SK-N-MC (cell line): Measurements from ENCODE around the gene LRP6.
A peak's percentile ranks its signal among the peaks of the same experiment; 100 is the strongest.

Source experiments
- DNase-seq: peaks from one replicate; pipeline ENCODE4 v3.0.0-alpha.2; 2011; ENCODE audit warnings: low read depth, low spot score
- H3K27ac ChIP-seq: fragments of 200-600 bp; sonication (generic); 2 replicates; pipeline ENCODE4 v1.5.1; 2016; ENCODE audit warnings: mixed run types
- H3K36me3 ChIP-seq: fragments of 200-600 bp; sonication (generic); 2 replicates; pipeline ENCODE4 v1.6.1; 2017; ENCODE audit warnings: antibody characterized with exemption, low read length, mixed read lengths; ENCODE audit not compliant: insufficient read depth
- H3K4me3 ChIP-seq: fragments of 200-600 bp; sonication (generic); 2 replicates; pipeline ENCODE4 v1.5.1; 2016
- H3K9ac ChIP-seq: fragments of 200-600 bp; sonication (generic); 2 replicates; pipeline ENCODE4 v1.8.0; 2017; ENCODE audit warnings: mixed run types, mixed read lengths; ENCODE audit not compliant: insufficient read length
- H3K9me3 ChIP-seq: fragments of 200-600 bp; sonication (generic); 2 replicates; pipeline ENCODE4 v1.6.1; 2017; ENCODE audit warnings: low read depth, mild to moderate bottlenecking, antibody characterized with exemption, low read length, moderate library complexity, mixed read lengths
- EZH2 ChIP-seq: fragments of 200-600 bp; sonication (generic); IDR thresholded peaks from one replicate; pipeline ENCODE4 v1.6.1; 2017; ENCODE audit warnings: antibody characterized with exemption
- FOXP2 ChIP-seq: optimal IDR thresholded peaks from 2 replicates; pipeline ENCODE3; 2011; ENCODE audit warnings: mild to moderate bottlenecking, moderate library complexity; ENCODE audit not compliant: insufficient read depth; ENCODE audit errors: extremely low read length, control extremely low read depth
- POLR2AphosphoS5 ChIP-seq: IDR thresholded peaks from 2 replicates; pipeline ENCODE4 v1.6.1; 2012; ENCODE audit warnings: mild to moderate bottlenecking, low read depth, low read length, borderline replicate concordance

Gene LRP6

DNA sequence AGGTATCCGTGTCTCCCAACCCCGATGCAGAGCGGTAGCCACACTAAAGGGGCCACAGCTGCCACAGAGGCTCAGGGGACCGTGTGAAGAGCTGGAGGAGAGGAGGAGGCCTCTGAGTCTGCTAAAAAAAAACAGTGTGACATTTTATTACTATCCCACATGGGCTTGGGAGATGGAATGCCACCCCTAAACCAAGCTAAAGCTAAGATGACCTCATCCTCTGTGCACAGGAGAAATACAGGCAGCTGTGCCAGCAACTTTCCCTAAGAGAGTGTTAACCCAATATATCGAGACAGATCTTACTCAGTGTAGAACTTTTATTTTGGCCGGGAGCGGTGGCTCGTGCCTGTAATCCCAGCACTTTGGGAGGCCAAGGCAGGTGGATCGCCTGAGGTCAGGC, 178.1 kb downstream of the LRP6 start:
- no peak overlapping the region for H3K27ac ChIP-seq
- no peak for DNase-seq
- TF ChIP-seq POLR2AphosphoS5 (no peak), EZH2 (no peak), FOXP2 (no peak)
- no peaks in the 10 kb centered on the region for H3K36me3 ChIP-seq
- no peaks in the 10 kb centered on the region for H3K9me3 ChIP-seq
- H3K4me3 ChIP-seq, result no peak overlapping the region
- H3K9ac ChIP-seq, result no peak overlapping the region

DNA sequence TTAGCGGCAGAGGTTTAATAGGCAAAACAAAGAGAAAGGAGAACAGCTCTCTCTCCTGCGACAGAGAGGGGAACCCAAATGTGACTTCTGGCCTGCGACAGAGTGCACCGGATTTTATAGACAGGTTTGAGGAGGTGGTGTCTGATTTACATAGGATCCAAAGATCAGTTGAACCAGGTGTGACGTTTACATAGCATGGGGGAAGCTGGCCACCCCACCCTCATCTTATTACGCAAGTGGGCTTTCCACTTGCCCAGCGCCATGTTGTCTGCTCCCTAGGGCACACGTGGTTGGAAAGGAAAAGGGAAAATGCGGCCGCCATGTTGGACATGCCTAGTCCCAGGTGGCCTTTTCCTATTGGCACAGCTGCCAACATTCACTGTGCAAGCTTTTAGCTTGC, 178.7 kb downstream of the LRP6 start:
- Histone ChIP-seq H3K4me3 (no peak overlapping the region), H3K36me3 (no peaks in the 10 kb centered on the region), H3K27ac (no peak overlapping the region), H3K9me3 (no peaks in the 10 kb centered on the region), H3K9ac (no peak overlapping the region)
- no peak for TF ChIP-seq FOXP2
- TF ChIP-seq POLR2AphosphoS5, result no peak
- TF ChIP-seq EZH2, result no peak
- no peak for DNase-seq

DNA sequence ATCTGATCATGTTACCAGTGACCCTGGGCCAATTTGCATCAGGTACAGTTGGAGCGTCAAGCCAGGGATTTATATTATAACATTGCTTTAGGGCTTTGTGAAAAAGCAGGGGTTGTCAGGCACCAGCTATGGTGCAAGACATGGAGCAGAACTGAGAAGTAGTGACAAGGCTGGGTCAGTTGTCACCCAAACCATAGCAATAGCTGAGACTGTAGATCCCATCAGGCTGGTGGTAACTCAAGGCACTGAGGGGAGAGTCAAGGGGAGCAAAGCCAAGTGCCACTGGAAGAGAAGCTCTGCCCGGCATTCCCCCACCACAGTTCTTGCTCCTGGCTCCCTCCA, 179.2 kb downstream of the LRP6 start:
- Histone ChIP-seq H3K9ac (no peak overlapping the region), H3K27ac (no peak overlapping the region), H3K36me3 (no peaks in the 10 kb centered on the region), H3K4me3 (no peak overlapping the region), H3K9me3 (no peaks in the 10 kb centered on the region)
- TF ChIP-seq POLR2AphosphoS5 (no peak), EZH2 (no peak), FOXP2 (no peak)
- DNase-seq, result no peak

DNA sequence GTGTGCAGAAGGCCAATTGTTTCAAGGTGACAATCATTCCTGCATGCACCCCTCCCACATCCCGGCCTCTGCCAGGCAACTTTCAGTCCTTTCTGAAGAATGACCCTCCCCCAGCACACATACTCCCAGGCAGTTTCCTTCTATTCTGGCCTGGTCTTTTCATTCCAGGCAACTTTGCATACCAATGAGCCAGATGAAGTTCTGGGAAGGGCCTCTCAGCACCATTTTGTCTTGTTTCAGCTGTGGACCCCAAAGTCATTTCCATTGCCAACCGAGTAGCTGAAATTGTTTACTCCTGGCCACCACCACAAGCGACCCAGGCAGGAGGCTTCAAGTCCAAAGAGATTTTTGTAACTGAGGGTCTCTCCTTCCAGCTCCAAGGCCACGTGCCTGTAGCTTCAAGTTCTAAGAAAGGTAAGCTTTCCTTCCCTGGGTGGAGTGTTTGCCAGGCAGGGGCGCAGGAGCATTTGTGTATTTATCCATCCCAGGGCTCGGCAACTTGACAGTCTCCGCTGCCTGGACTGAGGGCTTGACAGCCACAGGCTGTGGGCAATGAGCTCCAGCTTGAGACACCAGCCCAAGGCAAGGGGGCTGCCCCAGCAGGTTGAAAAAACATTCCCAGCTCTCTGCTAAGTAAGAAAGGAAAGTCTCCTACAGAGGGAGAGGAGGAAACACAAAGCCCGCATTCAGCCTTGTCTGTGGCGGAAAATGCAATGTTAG, 179.7 kb downstream of the LRP6 start:
- no peak overlapping the region for H3K9ac ChIP-seq
- H3K27ac ChIP-seq, result no peak overlapping the region
- H3K9me3 ChIP-seq, result no peaks in the 10 kb centered on the region
- no peaks in the 10 kb centered on the region for H3K36me3 ChIP-seq
- H3K4me3 ChIP-seq, result no peak overlapping the region
- DNase-seq, result no peak
- TF ChIP-seq EZH2 (no peak), FOXP2 (no peak), POLR2AphosphoS5 (no peak)

DNA sequence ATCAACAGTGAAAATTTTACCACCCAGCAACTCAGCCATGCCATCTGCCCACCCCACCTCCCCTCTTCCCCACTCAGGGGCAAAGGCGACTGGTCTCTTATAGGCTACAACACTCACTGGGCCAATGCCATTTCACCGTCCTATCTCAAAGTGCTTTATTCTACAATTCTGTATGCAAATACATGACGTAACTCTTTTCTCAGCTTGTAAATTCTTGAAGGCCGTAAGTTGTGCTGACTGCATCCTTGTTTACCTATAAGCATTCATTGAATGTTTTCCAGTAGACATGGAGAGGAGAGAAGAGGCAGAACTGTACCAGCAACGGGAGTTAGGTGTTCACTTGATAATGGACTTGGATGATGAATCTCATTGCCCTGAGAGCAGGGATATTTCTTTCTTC, 180.5 kb downstream of the LRP6 start:
- Histone ChIP-seq H3K36me3 (no peaks in the 10 kb centered on the region), H3K4me3 (no peak overlapping the region), H3K27ac (no peak overlapping the region), H3K9ac (no peak overlapping the region), H3K9me3 (no peaks in the 10 kb centered on the region)
- TF ChIP-seq EZH2, result no peak
- TF ChIP-seq POLR2AphosphoS5, result no peak
- TF ChIP-seq FOXP2, result no peak
- DNase-seq, result no peak

DNA sequence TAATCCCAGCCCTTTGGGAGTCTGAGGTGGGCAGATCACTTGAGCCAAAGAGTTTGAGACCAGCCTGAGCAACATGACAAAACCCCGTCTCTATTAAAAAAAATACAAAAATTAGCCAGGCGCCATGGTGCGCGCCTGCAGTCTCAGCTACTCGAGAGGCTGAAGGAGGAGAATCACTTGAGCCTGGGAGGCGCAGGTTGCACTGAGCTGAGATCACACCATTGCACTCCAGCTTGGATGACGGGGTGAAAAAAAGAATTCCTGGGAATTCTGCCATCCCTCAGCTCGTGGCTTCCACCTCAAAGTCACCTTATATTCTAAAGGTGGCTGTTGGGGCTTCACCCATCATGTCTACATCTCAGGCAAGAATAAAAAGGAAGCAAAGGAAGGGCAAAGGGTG, 183.2 kb downstream of the LRP6 start:
- no peak overlapping the region for H3K27ac ChIP-seq
- no peak overlapping the region for H3K4me3 ChIP-seq
- no peak for TF ChIP-seq FOXP2
- TF ChIP-seq EZH2, result no peak
- no peak for TF ChIP-seq POLR2AphosphoS5
- H3K36me3 ChIP-seq, result no peaks in the 10 kb centered on the region
- no peak for DNase-seq
- no peaks in the 10 kb centered on the region for H3K9me3 ChIP-seq
- H3K9ac ChIP-seq, result no peak overlapping the region

DNA sequence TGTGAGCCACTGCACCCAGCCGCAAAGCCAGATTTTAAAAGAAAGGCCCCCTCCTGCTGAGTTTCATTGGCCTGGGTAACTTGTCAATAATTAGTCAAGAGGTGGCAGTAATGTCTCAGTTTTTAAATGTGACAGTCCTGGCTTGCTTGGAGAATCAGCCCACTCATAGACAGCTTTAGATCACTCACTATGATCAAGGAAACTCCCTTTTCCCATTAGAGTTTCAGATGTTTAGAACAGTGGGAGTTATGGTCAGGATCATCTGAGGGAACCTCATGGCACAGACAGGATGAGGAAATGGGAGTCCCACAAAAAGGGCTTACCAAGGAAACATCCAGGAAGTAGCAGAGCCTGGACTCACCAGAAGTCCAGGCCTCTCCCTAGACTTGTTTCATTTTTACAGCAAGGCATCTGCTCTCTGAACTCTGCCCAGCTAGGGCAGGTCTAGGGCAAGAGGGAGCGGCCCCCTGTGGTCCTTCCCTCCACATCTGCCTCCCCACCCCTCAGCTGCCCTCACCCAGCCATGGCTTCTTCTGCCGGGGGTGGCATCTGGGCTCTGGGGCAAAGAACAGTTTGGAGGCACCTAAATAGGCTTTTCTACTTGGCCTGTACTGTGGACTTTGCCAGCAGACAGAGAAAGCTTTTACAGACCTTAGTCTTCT, 184.9 kb downstream of the LRP6 start:
- TF ChIP-seq FOXP2 (no peak), EZH2 (no peak), POLR2AphosphoS5 (no peak)
- peak; percentile 26 for DNase-seq
- H3K9ac ChIP-seq, result no peak overlapping the region

DNA sequence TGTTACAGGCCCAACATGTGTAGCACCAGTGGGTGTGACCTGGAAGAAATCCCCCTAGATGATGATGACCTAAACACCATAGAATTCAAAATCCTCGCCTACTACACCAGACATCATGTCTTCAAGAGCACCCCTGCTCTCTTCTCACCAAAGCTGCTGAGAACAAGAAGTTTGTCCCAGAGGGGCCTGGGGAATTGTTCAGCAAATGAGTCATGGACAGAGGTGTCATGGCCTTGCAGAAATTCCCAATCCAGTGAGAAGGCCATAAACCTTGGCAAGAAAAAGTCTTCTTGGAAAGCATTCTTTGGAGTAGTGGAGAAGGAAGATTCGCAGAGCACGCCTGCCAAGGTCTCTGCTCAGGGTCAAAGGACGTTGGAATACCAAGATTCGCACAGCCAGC, 187.6 kb downstream of the LRP6 start:
- Histone ChIP-seq H3K4me3 (no peak overlapping the region), H3K36me3 (no peaks in the 10 kb centered on the region), H3K9me3 (no peaks in the 10 kb centered on the region), H3K27ac (no peak overlapping the region), H3K9ac (no peak overlapping the region)
- no peak for DNase-seq
- TF ChIP-seq EZH2 (no peak), FOXP2 (no peak), POLR2AphosphoS5 (no peak)

More for the DNA sequence above, 184.9 kb downstream of the LRP6 start:
- H3K27ac ChIP-seq, result 0 out of 2 replicates have a peak overlapping the region, but pooled peaks have one; percentile 0
- H3K9me3 ChIP-seq, result no peaks in the 10 kb centered on the region
- no peak overlapping the region for H3K4me3 ChIP-seq
- no peaks in the 10 kb centered on the region for H3K36me3 ChIP-seq

DNA sequence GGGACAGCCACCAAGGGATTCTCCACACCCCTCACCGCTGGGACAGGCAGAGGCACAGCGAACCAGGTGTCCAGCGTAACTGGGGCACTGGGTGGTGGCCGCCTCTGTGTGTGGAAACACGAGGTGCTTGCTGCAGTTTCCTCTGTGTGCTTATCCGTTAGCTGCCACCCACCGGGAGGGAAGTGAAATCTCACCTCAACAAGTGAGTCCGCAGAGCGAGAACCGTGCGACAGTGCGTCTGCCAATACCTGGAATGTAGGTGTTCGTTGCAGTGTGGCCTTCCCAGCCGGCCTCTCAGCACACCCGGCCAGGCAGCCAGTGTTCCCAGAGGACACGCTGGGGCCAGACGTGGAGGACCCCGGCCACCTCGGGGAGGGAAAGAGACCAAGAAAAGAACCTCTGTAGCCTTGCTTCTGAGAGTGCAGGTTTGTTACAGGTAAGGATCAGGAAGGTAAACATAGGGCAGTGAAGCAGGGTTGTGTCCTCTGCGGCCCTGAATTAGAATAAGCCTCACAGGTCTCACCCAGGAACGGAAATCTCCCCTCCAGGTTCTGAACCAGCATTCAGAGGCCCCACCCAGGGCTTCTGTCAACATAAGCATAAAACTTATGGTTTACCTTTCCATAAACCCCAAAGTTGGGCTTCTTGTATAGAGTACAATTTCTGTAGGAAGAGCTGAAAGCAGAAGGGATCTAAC, 194.6 kb downstream of the LRP6 start:
- TF ChIP-seq FOXP2 (no peak), EZH2 (no peak), POLR2AphosphoS5 (no peak)
- DNase-seq, result no peak
- H3K9me3 ChIP-seq, result no peaks in the 10 kb centered on the region
- H3K36me3 ChIP-seq, result no peaks in the 10 kb centered on the region
- H3K27ac ChIP-seq, result no peak overlapping the region
- no peak overlapping the region for H3K9ac ChIP-seq
- H3K4me3 ChIP-seq, result no peak overlapping the region
